ENCODE data around the gene CHST3.

GRCh38 chr10:71962901-71963300 is 1.3 kb upstream of the CHST3 start:
- TF ChIP-seq, protein P1, sequence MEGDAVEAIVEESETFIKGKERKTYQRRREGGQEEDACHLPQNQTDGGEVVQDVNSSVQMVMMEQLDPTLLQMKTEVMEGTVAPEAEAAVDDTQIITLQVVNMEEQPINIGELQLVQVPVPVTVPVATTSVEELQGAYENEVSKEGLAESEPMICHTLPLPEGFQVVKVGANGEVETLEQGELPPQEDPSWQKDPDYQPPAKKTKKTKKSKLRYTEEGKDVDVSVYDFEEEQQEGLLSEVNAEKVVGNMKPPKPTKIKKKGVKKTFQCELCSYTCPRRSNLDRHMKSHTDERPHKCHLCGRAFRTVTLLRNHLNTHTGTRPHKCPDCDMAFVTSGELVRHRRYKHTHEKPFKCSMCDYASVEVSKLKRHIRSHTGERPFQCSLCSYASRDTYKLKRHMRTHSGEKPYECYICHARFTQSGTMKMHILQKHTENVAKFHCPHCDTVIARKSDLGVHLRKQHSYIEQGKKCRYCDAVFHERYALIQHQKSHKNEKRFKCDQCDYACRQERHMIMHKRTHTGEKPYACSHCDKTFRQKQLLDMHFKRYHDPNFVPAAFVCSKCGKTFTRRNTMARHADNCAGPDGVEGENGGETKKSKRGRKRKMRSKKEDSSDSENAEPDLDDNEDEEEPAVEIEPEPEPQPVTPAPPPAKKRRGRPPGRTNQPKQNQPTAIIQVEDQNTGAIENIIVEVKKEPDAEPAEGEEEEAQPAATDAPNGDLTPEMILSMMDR (IDR thresholded peaks at IDR 0.05), result no peak
- TF ChIP-seq POLR2AphosphoS5 (IDR thresholded peaks at IDR 0.05; ENCODE audit: low read depth, low read length) (no peak), SIN3A (IDR thresholded peaks at IDR 0.05; ENCODE audit: borderline replicate concordance, insufficient read depth, low read depth, low read length) (no peak), REST (IDR thresholded peaks at IDR 0.05; ENCODE audit: insufficient read depth in 1 of 2, low read depth in 2 of 2, low read length in 1 of 2) (no peak), TCF7L2 (IDR thresholded peaks at IDR 0.05; ENCODE audit: low read depth, low read length) (no peak)

Data from Panc1 (cell line).